GM12878 (cell line): ENCODE results near the gene NNAT.

Experiments used
- ATF2 ChIP-seq: IDR thresholded peaks from 2 replicates; pipeline ENCODE4 v1.6.1; 2012; ENCODE audit warnings: low read length, inconsistent platforms
- CHD2 ChIP-seq: IDR thresholded peaks from 2 replicates; pipeline ENCODE4 v1.6.1; 2011; ENCODE audit warnings: low read depth, low read length, improper control_type of control experiment, borderline replicate concordance
- CREM ChIP-seq: IDR thresholded peaks from 2 replicates; pipeline ENCODE4 v1.6.1; 2014; ENCODE audit warnings: antibody characterized with exemption, low read depth
- CTCF ChIP-seq, 3 experiments: IDR thresholded peaks in 2 of 3; conservative IDR thresholded peaks in 1 of 3; 2 replicates each; pipeline ENCODE4 v1.5.1; 2011; ENCODE audit warnings: low read depth in 3 of 3, low read length in 3 of 3, mild to moderate bottlenecking in 3 of 3, control low read depth in 2 of 3, moderate library complexity in 2 of 3, inconsistent platforms in 1 of 3, mixed read lengths in 1 of 3; ENCODE audit not compliant: control insufficient read depth in 2 of 3, insufficient read depth in 1 of 3; ENCODE audit errors: extremely low read depth in 1 of 3
- E2F4 ChIP-seq: IDR thresholded peaks from 2 replicates; pipeline ENCODE4 v1.6.1; 2012; ENCODE audit warnings: low read depth, low read length, improper control_type of control experiment
- EZH2 ChIP-seq: IDR thresholded peaks from 2 replicates; pipeline ENCODE4 v1.6.1; 2012; ENCODE audit warnings: low read depth, mild to moderate bottlenecking, control low read depth, inconsistent platforms, low read length, borderline replicate concordance; ENCODE audit not compliant: control insufficient read depth
- HDAC2 ChIP-seq: fragments of 200-600 bp; sonication (generic); IDR thresholded peaks from 2 replicates; pipeline ENCODE4 v1.6.1; 2017
- MAX ChIP-seq: IDR thresholded peaks from 2 replicates; pipeline ENCODE4 v1.6.1; 2012; ENCODE audit warnings: low read depth, low read length, improper control_type of control experiment
- POLR2A ChIP-seq: IDR thresholded peaks from 2 replicates; pipeline ENCODE4 v1.6.1; 2011; ENCODE audit warnings: low read depth, mild to moderate bottlenecking, low read length
- POLR2AphosphoS5 ChIP-seq: IDR thresholded peaks from 2 replicates; pipeline ENCODE4 v1.6.1; 2011; ENCODE audit warnings: mild to moderate bottlenecking, low read length, inconsistent platforms
- RAD21 ChIP-seq: IDR thresholded peaks from 2 replicates; pipeline ENCODE4 v1.6.1; 2011; ENCODE audit warnings: mild to moderate bottlenecking, low read depth, low read length, moderate library complexity; ENCODE audit not compliant: insufficient read depth
- SP1 ChIP-seq: IDR thresholded peaks from one replicate; pipeline ENCODE4 v1.6.1; 2011; ENCODE audit warnings: low read depth, low read length
- ZBTB33 ChIP-seq: fragments of 450-650 bp; IDR thresholded peaks from 2 replicates; pipeline ENCODE4 v1.6.1; 2017; ENCODE audit warnings: mild to moderate bottlenecking
- ZNF24 ChIP-seq: fragments of 450-650 bp; IDR thresholded peaks from 2 replicates; pipeline ENCODE4 v1.6.1; 2017; ENCODE audit warnings: antibody characterized with exemption, mild to moderate bottlenecking

GRCh38 chr20:37535443-37536132, 14.5 kb downstream of the NNAT start:
- TF ChIP-seq ATF2 (no peak), POLR2A (no peak), POLR2AphosphoS5 (no peak), E2F4 (no peak), ZBTB33 (no peak), RAD21 (no peak), EZH2 (no peak), MAX (no peak), HDAC2 (no peak), CTCF (IDR thresholded peaks at IDR 0.05 in 2 of 3, conservative IDR thresholded peaks at IDR 0.05 in 1 of 3; ENCODE audit: control insufficient read depth in 2 of 3, extremely low read depth in 1 of 3, insufficient read depth in 1 of 3, low read depth in 3 of 3, low read length in 3 of 3) (no peak), SP1 (no peak), CHD2 (no peak), ZNF24 (no peak), CREM (no peak)
